Sciatic nerve (tissue), 2 donors: Measurements from ENCODE around the gene SS18L1. TPM values are rescaled to one million over a fixed set of nuclear protein-coding genes. Genes with fewer than 3 reads are reported as not detected.

Experiments
- ATAC-seq: fragments of 200-7000 bp; cut with Tn5 transposase; one replicate; pipeline ENCODE4 v1.9.1; 2020; ENCODE audit warnings: mild to moderate bottlenecking, moderate library complexity
- DNase-seq: peaks from one replicate; pipeline ENCODE4 v3.0.0-alpha.2; 2020; ENCODE audit warnings: low spot score
- intact Hi-C: fragments of 100-400 bp; cut with DNase I; formaldehyde crosslinking; loops from one replicate; pipeline ENCODE4 v1.14.2; 2022
- total RNA-seq: library from RNA; stranded (reverse); fragmentation: NEBNext Ultra II Directional; extraction: Animal tissue kit (Norgen Biotek cat#: 25700); gene quantifications from one replicate; pipeline ENCODE4 v1.2.1, GENCODE V29; 2021
- donor health status: DM: no; HTN: no; CAD: no.
- donor health status: DM: no; HTN: no; CAD: no.

The SS18L1 gene
- total RNA-seq, 1 donor from 2014 or later: 18.9 TPM

- DNase-seq (no peak), ATAC-seq (no peak)
- intact Hi-C loops: no loop called here
Measured at GRCh38 chr20:62119115-62119514, 24.5 kb upstream of the SS18L1 start.

- intact Hi-C loops: loop anchor here (10.0 kb wide), 1 partner anchor 55 kb away; the partner anchor contains the start of gene TAF4
- ATAC-seq (no peak), DNase-seq (no peak)
Measured at GRCh38 chr20:62119591-62120364, 23.8 kb upstream of the SS18L1 start.

- no peak for ATAC-seq
- intact Hi-C loops: loop anchor here (10.0 kb wide), 1 partner anchor 56 kb away; the partner anchor contains the start of gene TAF4
- DNase-seq: no peak
Measured at GRCh38 chr20:62120365-62120762, 23.2 kb upstream of the SS18L1 start.

GRCh38 chr20:62120990-62121775 is 22.4 kb upstream of the SS18L1 start:
- DNase-seq: no peak
- peak; percentile 29 for ATAC-seq

GRCh38 chr20:62121776-62122653 is 21.6 kb upstream of the SS18L1 start, which contains the start of gene LSM14B:
TSS of gene LSM14B (plus strand) at chr20:62122475. CDS start at chr20:62122667, 192 bp downstream.
- peak; percentile 96 for ATAC-seq
- DNase-seq: peak; percentile 96
- intact Hi-C loops: loop anchor here (10.0 kb wide), 1 partner anchor 57 kb away; the partner anchor contains the start of gene TAF4

More at GRCh38 chr20:62120990-62121775, 22.4 kb upstream of the SS18L1 start:
- intact Hi-C loops: loop anchor here (10.0 kb wide), 1 partner anchor 56 kb away; the partner anchor contains the start of gene TAF4

- intact Hi-C loops: loop anchor here (10.0 kb wide), 1 partner anchor 58 kb away; the partner anchor contains the start of gene TAF4
- ATAC-seq (peak; percentile 1), DNase-seq (peak; percentile 71)
Measured at GRCh38 chr20:62122654-62123449, 20.7 kb upstream of the SS18L1 start.

GRCh38 chr20:62123450-62124118 is 20.0 kb upstream of the SS18L1 start:
- no peak for ATAC-seq
- no peak for DNase-seq
- intact Hi-C loops: loop anchor here (10.0 kb wide), 1 partner anchor 59 kb away; the partner anchor contains the start of gene TAF4

- ATAC-seq (no peak), DNase-seq (no peak)
- intact Hi-C loops: loop anchor here (10.0 kb wide), 1 partner anchor 61 kb away; the partner anchor contains the start of gene TAF4
Measured at GRCh38 chr20:62126141-62126540, 17.4 kb upstream of the SS18L1 start.

GRCh38 chr20:62127799-62128198 is 15.8 kb upstream of the SS18L1 start:
- intact Hi-C loops: loop anchor here (10.0 kb wide), 1 partner anchor 63 kb away; the partner anchor contains the start of gene TAF4
- DNase-seq: no peak
- no peak for ATAC-seq

GRCh38 chr20:62128502-62128901 is 15.1 kb upstream of the SS18L1 start:
- intact Hi-C loops: loop anchor here (10.0 kb wide), 1 partner anchor 64 kb away; the partner anchor contains the start of gene TAF4
- ATAC-seq: no peak
- DNase-seq: no peak

GRCh38 chr20:62129731-62130531 is 13.6 kb upstream of the SS18L1 start:
- DNase-seq (no peak), ATAC-seq (no peak)
- intact Hi-C loops: loop anchor here (10.0 kb wide), 1 partner anchor 65 kb away; the partner anchor contains the start of gene TAF4

GRCh38 chr20:62131560-62132320 is 11.8 kb upstream of the SS18L1 start:
- no peak for DNase-seq
- intact Hi-C loops: no loop called here
- no peak for ATAC-seq

GRCh38 chr20:62132421-62132820 is 11.1 kb upstream of the SS18L1 start:
- ATAC-seq (no peak), DNase-seq (no peak)
- intact Hi-C loops: no loop called here

GRCh38 chr20:62133051-62133845 is 10.3 kb upstream of the SS18L1 start:
- intact Hi-C loops: no loop called here
- no peak for DNase-seq
- ATAC-seq: peak; percentile 37

- intact Hi-C loops: no loop called here
- no peak for ATAC-seq
- no peak for DNase-seq
Measured at GRCh38 chr20:62133864-62134263, 9.7 kb upstream of the SS18L1 start.
